Stimulated activated CD4-positive, alpha-beta T cell treated with anti-CD3 and anti-CD28 coated beads, Interleukin-2, amount 100 ng/mL, for 48 hours (primary cell): Measurements from ENCODE around the gene RAPGEF1.

Experiments
- DNase-seq, 2 donors: peaks; one replicate each; pipeline ENCODE4 v3.0.0-alpha.2; 2020

RAPGEF1 gene

GRCh38 chr9:131639769-131640437 is 100.0 kb downstream of the RAPGEF1 start:
- DNase-seq: no peak

- no peak for DNase-seq
Observed at GRCh38 chr9:131636593-131636992, 103.3 kb downstream of the RAPGEF1 start.

DNA sequence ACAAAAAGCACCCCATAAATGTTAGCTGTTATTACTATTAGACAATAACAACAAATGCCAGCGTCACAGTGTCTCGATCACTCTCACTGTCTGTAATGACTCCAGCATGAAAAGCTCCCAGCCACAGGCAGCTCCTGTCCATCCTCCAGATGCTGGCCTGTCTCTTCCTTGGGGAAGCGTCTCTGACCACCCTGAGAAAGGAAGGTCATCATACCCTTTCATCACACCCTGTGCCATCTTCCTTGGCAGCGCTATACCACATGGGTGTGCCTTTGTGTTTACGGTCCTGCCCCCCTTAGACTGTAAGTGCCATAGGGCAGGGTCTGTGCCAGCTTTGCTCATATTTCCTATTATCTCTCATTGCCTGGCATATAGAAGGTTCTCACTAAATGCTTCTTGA is 104.0 kb downstream of the RAPGEF1 start:
- DNase-seq: no peak

DNA sequence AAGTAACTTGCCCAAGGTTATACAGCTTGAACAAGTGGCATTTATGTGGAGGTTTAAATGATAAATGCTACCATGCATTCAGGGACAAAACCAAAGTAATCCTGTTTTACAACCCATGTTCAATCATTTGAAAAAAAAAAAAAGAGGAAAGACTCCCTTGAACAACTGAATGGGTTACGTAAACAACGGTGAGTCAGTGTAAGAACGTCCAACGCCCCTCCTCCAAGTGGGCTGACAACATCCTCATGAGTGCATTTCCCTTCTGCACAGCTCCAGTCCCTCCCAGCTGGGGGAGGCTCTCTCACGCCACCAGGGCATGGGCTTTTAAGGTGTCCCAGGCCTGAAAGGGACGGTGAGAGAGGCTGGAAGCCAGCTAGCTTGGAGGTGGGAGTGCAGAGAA is 104.6 kb downstream of the RAPGEF1 start:
- peak; percentile 42 to 43 for DNase-seq

- DNase-seq: no peak
Observed at GRCh38 chr9:131633491-131634031, 106.3 kb downstream of the RAPGEF1 start.

DNA sequence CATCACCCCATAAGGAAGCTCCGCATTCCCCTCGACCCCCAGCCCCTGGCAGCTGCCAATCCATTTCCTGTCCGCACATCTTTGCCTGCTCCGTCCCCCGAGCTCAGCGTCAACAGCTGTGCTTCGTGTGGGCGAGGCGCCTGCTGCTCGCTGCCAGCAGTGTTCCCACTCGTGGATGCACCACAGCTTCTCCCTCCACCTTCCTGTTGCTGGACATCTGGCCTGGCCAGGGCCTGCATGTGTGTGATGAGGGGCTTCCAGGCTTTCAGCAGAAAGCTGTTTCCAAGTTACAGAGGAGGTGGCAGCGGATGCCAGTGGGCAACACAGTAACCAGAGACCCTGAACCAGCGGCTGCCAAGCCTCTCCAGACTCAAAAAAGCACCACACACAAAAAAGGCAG is 108.6 kb downstream of the RAPGEF1 start:
- no peak for DNase-seq

DNA sequence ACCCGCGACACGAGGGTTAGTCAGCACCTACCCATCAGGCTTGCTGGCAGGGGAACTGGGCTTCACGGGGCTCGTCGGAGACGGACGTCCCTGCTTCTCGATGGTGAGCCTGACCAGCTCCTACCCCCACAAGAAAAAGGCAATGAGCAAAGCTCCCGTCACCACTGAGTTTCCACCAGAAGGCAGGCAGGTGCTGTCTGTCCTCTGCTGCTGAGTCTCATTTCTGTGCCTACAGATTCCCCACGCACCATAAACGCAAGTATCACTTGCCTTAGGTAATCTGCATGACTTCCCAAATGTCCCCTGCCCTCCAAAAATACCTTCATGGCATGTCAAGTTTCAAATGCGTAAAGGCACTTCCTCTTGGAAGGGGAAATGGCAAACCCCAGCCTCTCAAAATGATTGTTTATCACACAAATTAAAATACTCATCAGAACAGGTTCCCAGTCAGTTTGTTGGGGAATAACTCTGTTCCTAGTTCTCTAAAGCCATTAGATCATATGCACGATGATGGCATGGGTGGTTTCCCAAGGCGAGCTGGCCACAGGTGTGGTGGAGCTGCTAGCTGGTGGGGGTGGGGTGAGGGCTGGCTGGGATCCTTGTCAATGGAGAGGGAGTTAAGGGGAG is 109.6 kb downstream of the RAPGEF1 start:
- no peak for DNase-seq

DNA sequence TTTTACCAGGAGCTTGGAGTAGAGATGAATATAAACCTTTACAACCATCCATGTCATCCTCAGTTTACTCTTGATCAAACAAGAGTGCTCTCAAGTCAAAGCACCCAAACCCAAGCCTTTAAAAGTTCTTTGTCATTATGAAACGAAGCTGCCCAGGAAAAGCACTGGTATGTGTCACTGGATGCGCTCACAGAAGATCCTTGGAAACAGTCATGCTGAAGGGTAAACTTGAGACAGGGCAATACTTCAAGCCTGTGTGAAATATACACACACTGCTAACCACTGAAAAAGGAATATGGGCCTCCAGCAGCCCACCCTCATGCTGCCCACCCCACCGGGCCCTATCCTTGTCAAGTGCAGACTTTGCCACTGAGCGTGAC is 110.1 kb downstream of the RAPGEF1 start:
- no peak for DNase-seq

- no peak for DNase-seq
Observed at GRCh38 chr9:131629226-131629500, 110.7 kb downstream of the RAPGEF1 start.

DNA sequence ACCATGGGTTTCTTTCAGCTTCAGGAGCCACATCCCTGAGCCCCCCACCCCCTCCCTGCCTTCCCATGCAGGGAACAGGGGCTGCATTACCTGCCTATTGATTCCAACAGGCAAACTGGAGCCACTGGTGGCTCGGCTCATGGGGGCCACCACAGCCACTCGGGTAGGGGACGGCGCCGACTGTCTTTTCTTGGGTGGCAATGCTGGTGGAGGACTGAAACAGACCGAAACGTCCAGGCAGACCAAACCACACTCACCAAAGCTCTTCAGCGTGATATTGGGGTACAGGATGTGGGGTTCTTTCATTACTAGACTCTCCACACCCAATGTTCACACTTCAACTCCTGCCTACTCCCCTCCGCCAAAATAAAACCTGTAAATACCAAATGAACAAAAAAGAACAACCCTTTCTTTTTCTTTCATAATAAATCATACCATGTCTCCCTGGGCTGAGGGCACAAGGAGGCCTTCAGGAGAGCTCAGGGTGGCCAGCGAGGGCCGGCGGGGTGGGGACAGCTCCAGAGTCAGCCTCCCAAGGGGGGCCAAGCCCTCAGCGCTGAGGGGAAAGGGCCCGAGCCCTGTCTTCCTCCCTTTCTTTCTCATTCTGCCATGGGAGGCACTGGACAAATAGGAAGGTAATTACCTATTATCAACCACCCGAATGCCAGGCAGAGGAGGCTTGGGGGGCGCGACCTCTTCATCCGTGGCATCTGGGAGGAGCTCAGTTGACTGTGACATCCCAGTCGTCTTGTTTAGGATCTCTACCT is 111.2 kb downstream of the RAPGEF1 start:
- no peak for DNase-seq

GRCh38 chr9:131627648-131628458 is 112.0 kb downstream of the RAPGEF1 start:
- DNase-seq: peak in 1 of 2 donors; percentile 21

DNA sequence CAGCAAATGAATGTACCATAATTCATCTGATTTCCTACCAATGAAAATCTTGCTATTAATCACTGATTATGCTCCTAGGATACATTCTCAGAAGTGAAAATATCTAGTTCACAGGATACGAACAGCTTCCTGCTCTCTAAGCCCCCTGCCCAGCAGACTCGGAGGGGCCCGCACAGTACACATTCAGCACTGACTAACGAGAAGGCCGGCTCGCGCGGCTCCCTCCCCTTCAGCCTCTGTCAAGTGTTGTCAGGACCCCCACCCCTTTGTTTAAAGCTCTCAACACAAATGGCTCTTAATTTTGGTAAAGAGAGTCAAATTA is 112.6 kb downstream of the RAPGEF1 start:
- DNase-seq: no peak

DNA sequence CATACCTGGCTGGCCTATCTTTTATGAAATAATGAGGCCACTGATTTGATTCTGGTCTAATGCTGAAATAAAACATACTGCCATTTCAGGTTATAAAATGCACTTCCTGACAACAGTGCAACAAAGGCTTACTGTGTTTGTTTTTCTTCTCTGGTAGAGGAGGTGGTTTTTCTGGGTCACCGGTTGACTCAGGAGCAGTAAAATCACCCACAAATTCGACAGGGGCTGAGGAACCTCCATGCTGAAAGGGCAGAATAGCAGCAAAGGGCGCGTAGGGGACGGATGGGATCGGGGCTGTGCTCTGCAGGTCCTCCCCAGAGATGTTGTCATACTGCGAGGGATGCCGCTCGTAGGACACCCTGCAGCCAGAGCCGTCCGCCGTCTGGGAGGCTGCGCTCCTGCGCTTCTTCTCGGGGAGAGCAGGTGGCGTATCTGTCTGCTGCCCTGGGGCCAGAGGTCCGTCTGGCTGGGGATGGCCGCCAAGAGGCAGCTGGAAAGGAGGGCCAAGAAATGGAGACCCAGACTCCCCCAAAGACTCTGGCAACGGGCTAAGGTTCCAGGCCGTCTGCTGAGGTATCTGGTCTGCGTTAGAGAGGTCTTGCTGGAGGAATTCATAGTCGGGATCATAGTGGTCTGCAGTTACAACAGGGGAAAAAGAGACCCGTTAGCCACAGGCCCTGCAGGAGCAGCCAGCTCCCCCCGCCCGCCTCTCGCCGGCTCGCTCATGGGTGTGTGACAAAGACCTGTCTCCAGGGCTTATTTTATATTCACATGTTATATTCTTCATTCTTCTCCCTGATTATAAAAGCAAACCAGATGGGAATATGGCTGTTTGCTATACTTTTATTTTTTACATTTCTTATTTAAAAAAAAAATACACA is 113.8 kb downstream of the RAPGEF1 start:
- no peak for DNase-seq

GRCh38 chr9:131625508-131625787 is 114.4 kb downstream of the RAPGEF1 start:
- DNase-seq: no peak

- no peak for DNase-seq
Observed at GRCh38 chr9:131624636-131625507, 115.0 kb downstream of the RAPGEF1 start.

- DNase-seq: no peak
Observed at GRCh38 chr9:131623655-131624330, 116.1 kb downstream of the RAPGEF1 start.

GRCh38 chr9:131622523-131622922 is 117.4 kb downstream of the RAPGEF1 start:
- no peak for DNase-seq

DNA sequence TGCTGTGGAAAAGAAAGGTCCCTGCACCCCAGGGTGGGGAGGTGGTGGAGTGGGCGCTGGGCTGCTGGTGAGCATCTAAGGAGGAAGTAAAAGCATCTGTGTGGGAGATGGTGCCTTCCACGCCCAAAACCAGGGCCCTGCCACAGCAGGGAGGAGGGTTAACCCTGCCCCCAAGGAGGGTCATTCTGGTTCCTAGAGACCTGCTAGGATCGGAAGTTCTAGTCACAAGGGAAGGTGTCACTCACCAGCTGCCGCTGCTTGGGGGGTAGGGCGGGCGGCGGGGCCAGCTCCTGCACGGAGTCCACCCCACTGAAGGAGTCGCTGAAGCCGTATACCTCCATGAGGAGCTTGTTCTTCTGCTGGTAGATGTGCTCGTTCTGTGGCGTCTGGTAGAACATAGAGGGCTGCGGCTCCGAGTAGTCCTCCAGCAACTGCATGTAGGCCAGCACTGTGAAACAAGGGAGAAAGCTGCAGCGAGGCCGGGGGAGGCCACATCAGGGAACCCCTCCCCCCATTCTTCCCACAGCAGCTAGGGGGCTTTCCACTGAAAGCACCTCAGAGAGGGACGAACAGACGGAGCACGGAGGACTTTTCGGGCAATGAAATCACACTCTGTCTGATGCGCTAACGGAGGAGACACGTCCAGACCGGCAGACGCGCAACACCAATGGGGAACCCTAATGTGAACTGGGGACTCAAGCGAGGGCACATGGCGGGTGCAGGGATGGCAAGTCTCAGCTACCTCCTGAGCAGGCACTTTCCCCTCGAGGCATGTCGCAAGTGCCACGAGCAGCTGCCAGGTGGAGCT is 118.1 kb downstream of the RAPGEF1 start:
- DNase-seq: no peak

GRCh38 chr9:131620764-131621520 is 118.9 kb downstream of the RAPGEF1 start:
- DNase-seq: no peak
